Measurements from ENCODE around the gene GCM1.
A peak's percentile ranks its signal among the peaks of the same experiment; 100 is the strongest.

GCM1 gene

DNA sequence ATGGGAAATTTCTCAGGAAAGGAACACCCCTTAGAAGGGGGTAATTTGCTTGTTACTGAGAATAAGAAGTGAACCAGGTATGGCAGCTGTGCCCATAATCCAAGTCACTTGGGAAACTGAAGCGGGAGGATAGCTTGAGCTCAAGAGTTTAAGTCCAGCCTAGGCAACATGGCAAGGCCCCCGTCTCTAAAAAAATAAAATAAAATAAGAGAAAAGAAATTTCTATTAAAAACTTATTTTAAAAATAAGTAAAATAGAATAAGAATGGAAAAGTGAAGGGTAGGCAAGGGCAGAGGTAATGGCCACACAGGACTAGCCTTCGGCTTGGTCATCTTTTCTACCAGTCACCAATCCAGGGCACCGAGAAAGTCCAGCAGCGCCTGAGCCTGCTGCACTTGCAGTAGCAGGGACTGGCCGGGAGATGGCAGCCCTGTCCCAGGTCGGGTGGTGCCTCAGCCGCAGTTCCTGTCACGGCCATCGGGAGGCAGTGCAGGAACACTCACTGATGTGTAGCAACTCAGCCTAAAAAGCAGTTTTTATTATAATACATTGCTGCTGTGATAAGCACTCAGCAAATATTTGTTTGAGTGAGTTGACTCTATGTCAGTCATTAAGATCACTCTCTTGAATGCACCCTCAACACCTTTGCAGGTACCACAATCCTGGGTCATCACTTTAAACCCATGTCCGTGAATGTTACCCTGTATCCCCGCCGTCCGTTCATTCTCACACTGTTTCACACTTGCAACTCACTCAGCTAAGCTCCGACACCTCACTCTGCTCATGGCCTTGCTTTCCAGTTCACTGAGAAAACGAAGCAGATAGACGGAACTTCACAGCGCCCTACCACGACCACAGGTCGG lies 23.2 kb upstream of the GCM1 start:
- no peak overlapping the region for H3K4me3 ChIP-seq (replicated peaks; ENCODE audit: low read depth, low read length)
- DNase-seq (ENCODE audit: extremely low read depth, insufficient read length): peak; percentile 83
- TF ChIP-seq, protein P1, sequence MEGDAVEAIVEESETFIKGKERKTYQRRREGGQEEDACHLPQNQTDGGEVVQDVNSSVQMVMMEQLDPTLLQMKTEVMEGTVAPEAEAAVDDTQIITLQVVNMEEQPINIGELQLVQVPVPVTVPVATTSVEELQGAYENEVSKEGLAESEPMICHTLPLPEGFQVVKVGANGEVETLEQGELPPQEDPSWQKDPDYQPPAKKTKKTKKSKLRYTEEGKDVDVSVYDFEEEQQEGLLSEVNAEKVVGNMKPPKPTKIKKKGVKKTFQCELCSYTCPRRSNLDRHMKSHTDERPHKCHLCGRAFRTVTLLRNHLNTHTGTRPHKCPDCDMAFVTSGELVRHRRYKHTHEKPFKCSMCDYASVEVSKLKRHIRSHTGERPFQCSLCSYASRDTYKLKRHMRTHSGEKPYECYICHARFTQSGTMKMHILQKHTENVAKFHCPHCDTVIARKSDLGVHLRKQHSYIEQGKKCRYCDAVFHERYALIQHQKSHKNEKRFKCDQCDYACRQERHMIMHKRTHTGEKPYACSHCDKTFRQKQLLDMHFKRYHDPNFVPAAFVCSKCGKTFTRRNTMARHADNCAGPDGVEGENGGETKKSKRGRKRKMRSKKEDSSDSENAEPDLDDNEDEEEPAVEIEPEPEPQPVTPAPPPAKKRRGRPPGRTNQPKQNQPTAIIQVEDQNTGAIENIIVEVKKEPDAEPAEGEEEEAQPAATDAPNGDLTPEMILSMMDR (IDR thresholded peaks at IDR 0.05; ENCODE audit: insufficient read depth, low read length, poor library complexity, severe bottlenecking): peak; percentile 100
- H3K36me3 ChIP-seq (ENCODE audit: control insufficient read depth, insufficient read depth, low read length): no peaks in the 10 kb centered on the region
- H3K27me3 ChIP-seq (replicated peaks; ENCODE audit: control insufficient read depth, insufficient read depth, low read length): peaks cover 2% of the 10 kb centered on the region

DNA sequence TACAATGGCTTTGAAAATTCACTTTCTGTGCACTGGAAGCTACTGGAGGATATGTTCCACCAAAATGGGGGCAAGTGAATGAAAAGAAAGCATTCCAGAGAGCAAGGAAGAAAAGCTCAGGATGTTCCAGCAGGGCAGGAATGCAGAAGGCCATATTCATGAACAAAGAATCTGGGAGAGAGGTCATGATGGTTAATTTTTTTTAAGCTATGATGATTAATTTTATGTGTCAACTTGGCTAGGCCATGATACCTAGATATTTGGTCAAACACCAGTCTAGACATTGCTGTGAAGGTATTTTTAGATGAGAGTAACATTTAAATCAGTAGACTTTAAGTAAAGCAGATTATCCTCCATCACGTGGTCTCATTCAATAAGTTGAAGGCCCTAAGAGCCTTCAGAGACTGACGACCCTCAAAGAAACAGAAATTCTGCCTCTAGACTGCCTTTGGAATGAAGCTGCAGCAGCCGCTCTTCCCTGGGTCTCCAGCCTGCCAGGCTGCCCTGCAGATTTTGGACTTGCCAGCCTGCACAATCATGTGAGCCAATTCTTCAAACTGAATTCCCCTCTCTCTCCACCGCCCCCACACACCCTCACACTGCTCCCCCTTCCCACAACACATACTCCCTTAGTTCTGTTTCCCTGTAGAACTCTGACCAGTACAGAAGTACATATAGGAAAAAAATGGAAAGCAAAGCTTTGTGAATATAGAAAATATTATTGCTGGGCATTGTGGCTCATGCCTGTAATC lies 20.1 kb upstream of the GCM1 start:
- Histone ChIP-seq H3K27me3 (replicated peaks; ENCODE audit: control insufficient read depth, insufficient read depth, low read length) (no peaks in the 10 kb centered on the region), H3K36me3 (ENCODE audit: control insufficient read depth, insufficient read depth, low read length) (no peaks in the 10 kb centered on the region), H3K4me3 (replicated peaks; ENCODE audit: low read depth, low read length) (no peak overlapping the region)
- no peak for DNase-seq (ENCODE audit: extremely low read depth, insufficient read length)
- TF ChIP-seq, protein P1 (IDR thresholded peaks at IDR 0.05; ENCODE audit: insufficient read depth, low read length, poor library complexity, severe bottlenecking): no peak

DNA sequence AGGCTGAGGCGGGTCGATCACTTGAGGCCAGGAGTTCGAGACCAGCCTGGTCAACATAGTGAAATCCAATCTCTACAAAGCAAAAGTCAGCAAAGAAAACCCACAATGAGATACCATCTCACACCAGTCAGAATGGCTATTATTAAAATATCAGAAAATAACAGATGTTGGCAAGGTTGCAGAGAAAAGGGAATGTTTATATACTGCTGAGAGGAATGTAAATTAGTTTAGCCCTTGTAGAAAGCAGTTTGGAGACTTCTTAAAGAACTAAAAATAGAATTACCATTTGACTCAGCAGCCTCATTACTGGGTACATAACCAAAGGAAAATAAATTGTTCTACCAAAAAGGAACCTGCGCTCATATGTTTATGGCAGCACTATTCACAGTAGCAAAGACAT lies 16.7 kb upstream of the GCM1 start:
- Histone ChIP-seq H3K27me3 (replicated peaks; ENCODE audit: control insufficient read depth, insufficient read depth, low read length) (no peaks in the 10 kb centered on the region), H3K36me3 (ENCODE audit: control insufficient read depth, insufficient read depth, low read length) (no peaks in the 10 kb centered on the region), H3K4me3 (replicated peaks; ENCODE audit: low read depth, low read length) (no peak overlapping the region)
- TF ChIP-seq, protein P1 (IDR thresholded peaks at IDR 0.05; ENCODE audit: insufficient read depth, low read length, poor library complexity, severe bottlenecking): no peak
- no peak for DNase-seq (ENCODE audit: extremely low read depth, insufficient read length)

DNA sequence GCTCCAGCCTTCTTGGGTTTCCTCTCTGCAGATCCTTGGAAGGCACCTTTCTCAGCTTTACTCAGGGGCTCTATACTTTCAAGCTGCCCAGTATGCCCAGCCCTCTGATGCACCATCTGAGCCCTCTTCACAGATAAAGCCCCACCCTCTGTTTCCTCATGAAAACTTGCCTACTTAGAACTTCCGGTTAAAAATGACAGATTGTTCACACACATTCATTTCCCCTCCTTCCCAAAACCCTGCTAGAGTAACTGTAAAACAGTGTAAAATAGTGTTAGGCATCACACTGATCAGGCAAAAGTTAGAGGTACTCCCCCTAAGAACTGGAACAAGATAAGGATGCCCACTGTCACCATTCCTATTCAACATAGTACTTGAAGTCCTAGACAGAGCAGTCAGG lies 14.0 kb upstream of the GCM1 start:
- Histone ChIP-seq H3K27me3 (replicated peaks; ENCODE audit: control insufficient read depth, insufficient read depth, low read length) (no peaks in the 10 kb centered on the region), H3K36me3 (ENCODE audit: control insufficient read depth, insufficient read depth, low read length) (no peaks in the 10 kb centered on the region), H3K4me3 (replicated peaks; ENCODE audit: low read depth, low read length) (no peak overlapping the region)
- TF ChIP-seq, protein P1 (IDR thresholded peaks at IDR 0.05; ENCODE audit: insufficient read depth, low read length, poor library complexity, severe bottlenecking): no peak
- DNase-seq (ENCODE audit: extremely low read depth, insufficient read length): no peak

DNA sequence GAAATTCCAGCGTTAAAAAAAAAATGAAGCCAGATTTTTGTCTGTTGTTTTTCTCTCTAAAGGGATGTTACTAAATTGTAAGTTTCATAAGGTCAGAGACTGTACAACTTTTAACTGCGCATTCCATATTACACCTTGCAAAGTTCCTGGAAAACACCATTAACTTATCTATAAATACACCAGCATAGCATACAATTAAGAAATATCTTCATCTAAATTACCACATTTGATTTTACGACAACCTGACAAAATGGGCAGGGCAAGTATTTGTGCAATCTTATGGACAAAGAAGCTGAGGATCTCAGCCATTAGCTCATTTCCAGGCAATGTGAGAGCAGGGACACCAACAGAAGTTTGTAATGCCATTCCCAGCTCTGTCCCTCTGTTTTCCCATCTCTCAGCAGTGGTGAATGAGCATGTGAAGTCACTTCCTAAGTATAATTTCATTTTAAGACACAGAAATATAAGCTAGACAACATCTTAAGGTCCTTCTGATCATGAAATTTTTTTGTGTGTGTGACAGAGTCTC lies 12.9 kb upstream of the GCM1 start:
- H3K4me3 ChIP-seq (replicated peaks; ENCODE audit: low read depth, low read length): no peak overlapping the region
- H3K27me3 ChIP-seq (replicated peaks; ENCODE audit: control insufficient read depth, insufficient read depth, low read length): no peaks in the 10 kb centered on the region
- DNase-seq (ENCODE audit: extremely low read depth, insufficient read length): no peak
- TF ChIP-seq, protein P1 (IDR thresholded peaks at IDR 0.05; ENCODE audit: insufficient read depth, low read length, poor library complexity, severe bottlenecking): no peak
- H3K36me3 ChIP-seq (ENCODE audit: control insufficient read depth, insufficient read depth, low read length): no peaks in the 10 kb centered on the region

All from GM06990 (cell line).